AG04450 (cell line): Measurements from ENCODE around the gene MAP2. TPM values are rescaled to one million over a fixed set of nuclear protein-coding genes. Genes with fewer than 3 reads are reported as not detected.

Experiments used
- CTCF ChIA-PET: fragments of 300-600, 350-600 bp; formaldehyde crosslinking; extraction: SDS; loops from one replicate; lab custom pipeline; 2022; ENCODE audit warnings: antibody characterized with exemption, inconsistent platforms; lab: Charles Lee
- POLR2A ChIA-PET: fragments of 350-600 bp; formaldehyde crosslinking; extraction: SDS; loops from one replicate; lab custom pipeline; 2021; ENCODE audit warnings: antibody characterized with exemption, inconsistent platforms; lab: Yijun Ruan, JAX
- DNase-seq: peaks from one replicate; pipeline ENCODE4 v3.0.0-alpha.2; 2011; ENCODE audit warnings: low read depth, low spot score
- H3K27ac ChIP-seq: one replicate; pipeline ENCODE4 v1.5.1; 2012; ENCODE audit warnings: low read depth, low read length, control low read depth
- H3K27me3 ChIP-seq: one replicate; pipeline ENCODE4 v1.6.0; 2012; ENCODE audit warnings: low read length; ENCODE audit not compliant: control insufficient read depth, insufficient read depth
- H3K4me3 ChIP-seq: 2 replicates; pipeline ENCODE4 v1.5.1; 2011; ENCODE audit warnings: mild to moderate bottlenecking, low read depth, low read length, control low read depth
- H3K9me3 ChIP-seq: 2 replicates; pipeline ENCODE4 v1.5.1; 2012; ENCODE audit warnings: low read length; ENCODE audit not compliant: control insufficient read depth, insufficient read depth
- CTCF ChIP-seq: IDR thresholded peaks from 2 replicates; pipeline ENCODE4 v1.5.1; 2011; ENCODE audit warnings: low read depth, low read length, control low read depth, inconsistent platforms
- polyA plus RNA-seq: library from polyadenylated mRNA; depleted of rRNA; stranded (reverse); fragments of >200 nt; gene quantifications from 2 replicates; pipeline ENCODE4 v1.2.3, GENCODE V29; 2011

Gene MAP2
- polyA plus RNA-seq, 1 experiment, result 0.69 TPM

GRCh38 chr2:209411296-209411695 lies 12.6 kb upstream of the MAP2 start:
- CTCF ChIA-PET, result no interaction called here
- no peak for DNase-seq
- POLR2A ChIA-PET, result no interaction called here
- TF ChIP-seq CTCF, result no peak
- Histone ChIP-seq H3K4me3 (no peak overlapping the region), H3K27ac (no peak overlapping the region), H3K9me3 (no peaks in the 10 kb centered on the region), H3K27me3 (no peaks in the 10 kb centered on the region)

GRCh38 chr2:209411718-209412117 lies 12.1 kb upstream of the MAP2 start:
- ChIA-PET POLR2A (no interaction called here), CTCF (no interaction called here)

GRCh38 chr2:209413311-209414014 lies 10.4 kb upstream of the MAP2 start:
- Histone ChIP-seq H3K27me3 (no peaks in the 10 kb centered on the region), H3K4me3 (no peak overlapping the region), H3K27ac (no peak overlapping the region), H3K9me3 (no peaks in the 10 kb centered on the region)
- no peak for TF ChIP-seq CTCF
- POLR2A ChIA-PET, result no interaction called here
- no peak for DNase-seq
- CTCF ChIA-PET, result interaction anchor here (1.8 to 2.1 kb wide), 2 partner anchors 11 to 79 kb away, joined by 6 to 7 read pairs; partner anchors contain the start of gene MAP2

More at GRCh38 chr2:209411718-209412117, 12.1 kb upstream of the MAP2 start:
- Histone ChIP-seq H3K27ac (no peak overlapping the region), H3K9me3 (no peaks in the 10 kb centered on the region), H3K27me3 (no peaks in the 10 kb centered on the region), H3K4me3 (no peak overlapping the region)
- TF ChIP-seq CTCF, result no peak
- no peak for DNase-seq

GRCh38 chr2:209416913-209417312 lies 6.9 kb upstream of the MAP2 start:
- ChIA-PET CTCF (interaction anchor here (1.1 to 2.1 kb wide), 3 partner anchors 9 to 162 kb away, joined by 3 to 10 read pairs (median 3); no protein-coding TSS in a partner anchor), POLR2A (no interaction called here)
- Histone ChIP-seq H3K4me3 (no peak overlapping the region), H3K27me3 (no peaks in the 10 kb centered on the region), H3K9me3 (no peaks in the 10 kb centered on the region), H3K27ac (no peak overlapping the region)
- no peak for DNase-seq
- TF ChIP-seq CTCF, result no peak

GRCh38 chr2:209422191-209422754 lies 1.6 kb upstream of the MAP2 start:
- H3K4me3 ChIP-seq, result no peak overlapping the region
- H3K27ac ChIP-seq, result no peak overlapping the region
- CTCF ChIA-PET, result interaction anchor here (0.6 to 5.7 kb wide), 4 partner anchors 31 to 1704 kb away, joined by 3 to 59 read pairs (median 5); no protein-coding TSS in a partner anchor
- no peaks in the 10 kb centered on the region for H3K27me3 ChIP-seq
- no peak for TF ChIP-seq CTCF
- no peaks in the 10 kb centered on the region for H3K9me3 ChIP-seq
- POLR2A ChIA-PET, result no interaction called here
- DNase-seq, result no peak
